Measurements from ENCODE around the gene DMTF1.
"Not testable (repeated sequence)": the region's sequence is repeated elsewhere in the genome, so short reads cannot be mapped to it uniquely, and the experiment has no call there.

Gene DMTF1

DNA sequence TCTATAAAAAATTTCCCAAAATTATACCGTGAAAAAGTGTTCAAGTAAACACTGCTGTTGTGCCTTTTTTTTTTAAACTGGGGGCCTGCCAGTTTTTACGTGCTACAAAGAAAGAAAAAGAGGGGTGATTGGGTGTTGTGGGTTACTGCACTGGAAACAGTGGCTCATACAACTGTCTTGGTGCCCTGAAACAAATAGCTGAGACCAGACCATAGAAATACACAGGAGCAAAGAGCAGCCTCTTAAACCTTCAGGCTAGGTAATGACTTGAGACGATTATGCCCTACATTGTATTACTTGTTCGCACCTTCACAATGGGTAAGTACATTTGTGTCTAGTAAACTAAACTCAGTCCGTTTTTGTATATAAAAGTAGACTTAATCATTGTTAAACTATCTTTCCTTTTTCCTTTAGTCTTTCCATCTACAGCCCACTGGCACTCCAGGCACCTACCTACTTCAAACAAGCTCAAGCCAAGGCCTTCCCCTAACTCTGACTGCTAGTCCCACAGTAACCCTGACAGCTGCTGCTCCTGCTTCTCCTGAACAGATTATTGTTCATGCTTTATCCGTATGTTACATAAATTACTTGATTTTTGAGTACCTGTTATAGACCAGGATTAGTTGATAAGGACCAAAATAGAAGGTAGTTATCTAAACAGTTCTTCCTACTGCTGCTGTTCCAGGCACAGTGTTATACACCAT, 40.7 kb downstream of the DMTF1 start:
- intact Hi-C loops (cut with micrococcal nuclease) = no loop called here
- no peak overlapping the region for H3K4me3 Mint-ChIP-seq
- no peaks in the 10 kb centered on the region for H3K27me3 Mint-ChIP-seq
- no peak overlapping the region for H3K27ac Mint-ChIP-seq
- H3K36me3 Mint-ChIP-seq (ENCODE audit: low read depth) = peaks cover 67% of the 10 kb centered on the region
- H3K4me1 Mint-ChIP-seq (ENCODE audit: low read depth) = no peaks in the 10 kb centered on the region
- H3K9me3 Mint-ChIP-seq = no peaks in the 10 kb centered on the region

- intact Hi-C loops (cut with micrococcal nuclease) = no loop called here
- no peak overlapping the region for H3K27ac Mint-ChIP-seq
- no peaks in the 10 kb centered on the region for H3K9me3 Mint-ChIP-seq
- H3K4me3 Mint-ChIP-seq = no peak overlapping the region
- H3K4me1 Mint-ChIP-seq (ENCODE audit: low read depth) = no peaks in the 10 kb centered on the region
- H3K36me3 Mint-ChIP-seq (ENCODE audit: low read depth) = peaks cover 62% of the 10 kb centered on the region
- H3K27me3 Mint-ChIP-seq = no peaks in the 10 kb centered on the region
Measured at GRCh38 chr7:87193912-87194311, 41.7 kb downstream of the DMTF1 start.

- Mint-ChIP-seq H3K27me3 (no peaks in the 10 kb centered on the region), H3K4me1 (ENCODE audit: low read depth) (peaks cover 21% of the 10 kb centered on the region)
- intact Hi-C loops (cut with micrococcal nuclease) = loop anchor here (5.0 kb wide), 1 partner anchor 37 kb away; no protein-coding TSS in a partner anchor
Measured at GRCh38 chr7:87199241-87199640, 47.0 kb downstream of the DMTF1 start.

GRCh38 chr7:87199700-87200450, 47.6 kb downstream of the DMTF1 start:
- Mint-ChIP-seq H3K27me3 (no peaks in the 10 kb centered on the region), H3K4me3 (no peak overlapping the region), H3K4me1 (ENCODE audit: low read depth) (peaks cover 23% of the 10 kb centered on the region), H3K36me3 (ENCODE audit: low read depth) (peaks cover 65% of the 10 kb centered on the region), H3K27ac (no peak overlapping the region), H3K9me3 (peaks cover 8% of the 10 kb centered on the region)
- intact Hi-C loops (cut with micrococcal nuclease) = loop anchor here (5.0 kb wide), 1 partner anchor 38 kb away; no protein-coding TSS in a partner anchor

More at GRCh38 chr7:87199241-87199640, 47.0 kb downstream of the DMTF1 start:
- peaks cover 5% of the 10 kb centered on the region for H3K9me3 Mint-ChIP-seq
- no peak overlapping the region for H3K27ac Mint-ChIP-seq
- no peak overlapping the region for H3K4me3 Mint-ChIP-seq
- peaks cover 66% of the 10 kb centered on the region for H3K36me3 Mint-ChIP-seq (ENCODE audit: low read depth)

DNA sequence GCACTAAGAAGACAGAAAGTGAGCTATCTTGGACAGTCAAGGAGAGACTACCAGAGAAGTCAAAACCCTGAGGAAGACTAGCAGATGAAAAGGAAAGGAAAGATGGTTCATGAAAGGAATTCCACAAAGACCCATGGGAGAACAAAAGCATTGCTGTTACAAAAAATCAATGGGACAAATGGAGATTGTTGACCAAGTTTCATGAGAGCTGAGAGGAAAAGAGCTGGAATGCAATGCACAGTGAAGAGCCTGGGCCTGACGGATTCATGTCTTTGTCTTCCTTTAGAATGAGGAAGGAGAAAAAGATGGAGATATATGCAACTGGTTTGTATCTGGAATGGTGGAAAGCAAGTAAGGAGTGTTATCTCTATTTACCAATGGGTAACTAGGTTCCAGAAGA, 50.0 kb downstream of the DMTF1 start:
- no peak overlapping the region for H3K4me3 Mint-ChIP-seq
- intact Hi-C loops (cut with micrococcal nuclease) = no loop called here
- H3K4me1 Mint-ChIP-seq (ENCODE audit: low read depth) = peaks cover 23% of the 10 kb centered on the region
- no peaks in the 10 kb centered on the region for H3K27me3 Mint-ChIP-seq
- H3K9me3 Mint-ChIP-seq = peaks cover 25% of the 10 kb centered on the region
- peaks cover 65% of the 10 kb centered on the region for H3K36me3 Mint-ChIP-seq (ENCODE audit: low read depth)
- H3K27ac Mint-ChIP-seq = no peak overlapping the region

GRCh38 chr7:87202705-87203104, 50.5 kb downstream of the DMTF1 start:
- Mint-ChIP-seq H3K36me3 (ENCODE audit: low read depth) (peaks cover 62% of the 10 kb centered on the region), H3K4me3 (no peak overlapping the region), H3K27ac (no peak overlapping the region), H3K27me3 (no peaks in the 10 kb centered on the region), H3K4me1 (ENCODE audit: low read depth) (peaks cover 24% of the 10 kb centered on the region), H3K9me3 (peaks cover 25% of the 10 kb centered on the region)
- intact Hi-C loops (cut with micrococcal nuclease) = no loop called here

GRCh38 chr7:87203929-87204328, 51.7 kb downstream of the DMTF1 start:
- Mint-ChIP-seq H3K9me3 (peaks cover 25% of the 10 kb centered on the region), H3K36me3 (ENCODE audit: low read depth) (peaks cover 65% of the 10 kb centered on the region), H3K4me1 (ENCODE audit: low read depth) (peaks cover 29% of the 10 kb centered on the region)
- H3K27me3 Mint-ChIP-seq; H3K4me3 Mint-ChIP-seq; intact Hi-C loops (cut with micrococcal nuclease); H3K27ac Mint-ChIP-seq: not testable (repeated sequence)

DNA sequence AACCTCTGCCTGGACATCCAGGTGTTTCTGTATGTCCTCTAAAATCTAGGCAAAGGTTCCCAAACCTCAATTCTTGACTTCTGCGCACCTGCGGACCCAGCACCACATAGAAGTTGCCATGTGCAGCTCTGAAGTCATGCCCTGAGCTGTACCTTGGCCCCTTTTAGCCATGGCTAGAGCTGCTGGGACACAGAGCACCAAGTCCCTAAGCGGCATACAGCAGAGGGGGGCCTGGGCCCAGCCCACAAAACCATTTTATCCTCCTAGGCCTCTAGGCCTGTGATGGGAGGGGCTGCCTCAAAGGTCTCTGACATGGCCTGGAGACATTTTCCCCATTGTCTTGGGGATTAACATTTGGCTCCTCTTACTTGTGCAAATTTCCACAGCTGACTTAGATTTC, 52.7 kb downstream of the DMTF1 start:
- no peaks in the 10 kb centered on the region for H3K27me3 Mint-ChIP-seq
- intact Hi-C loops (cut with micrococcal nuclease) = no loop called here
- H3K9me3 Mint-ChIP-seq = peaks cover 25% of the 10 kb centered on the region
- peaks cover 34% of the 10 kb centered on the region for H3K4me1 Mint-ChIP-seq (ENCODE audit: low read depth)
- peaks cover 65% of the 10 kb centered on the region for H3K36me3 Mint-ChIP-seq (ENCODE audit: low read depth)
- no peak overlapping the region for H3K27ac Mint-ChIP-seq
- no peak overlapping the region for H3K4me3 Mint-ChIP-seq

DNA sequence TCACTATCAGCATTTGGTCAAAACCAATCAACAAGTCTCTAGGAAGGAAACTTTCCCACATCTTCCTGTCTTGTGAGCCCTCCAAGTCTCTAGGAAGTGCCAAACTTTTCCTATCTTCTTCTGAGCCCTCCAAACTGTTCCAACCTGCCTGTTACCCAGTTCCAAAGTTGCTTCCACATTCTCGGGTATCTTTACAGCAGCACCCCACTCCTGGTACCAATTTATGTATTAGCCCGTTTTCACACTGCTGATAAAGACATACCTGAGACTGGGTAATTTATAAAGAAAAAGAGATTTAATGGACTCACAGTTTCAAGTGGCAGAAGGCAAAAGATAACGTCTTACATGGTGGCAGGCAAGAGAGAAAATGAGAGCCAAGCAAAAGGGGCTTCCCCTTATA, 53.4 kb downstream of the DMTF1 start:
- H3K4me1 Mint-ChIP-seq (ENCODE audit: low read depth) = peaks cover 33% of the 10 kb centered on the region
- H3K27ac Mint-ChIP-seq = not testable (repeated sequence)

GRCh38 chr7:87206361-87206760, 54.1 kb downstream of the DMTF1 start:
- peaks cover 33% of the 10 kb centered on the region for H3K4me1 Mint-ChIP-seq (ENCODE audit: low read depth)

More for the DNA sequence above, 53.4 kb downstream of the DMTF1 start:
- Mint-ChIP-seq H3K36me3 (ENCODE audit: low read depth) (peaks cover 63% of the 10 kb centered on the region), H3K9me3 (peaks cover 25% of the 10 kb centered on the region)
- H3K4me3 Mint-ChIP-seq; intact Hi-C loops (cut with micrococcal nuclease); H3K27me3 Mint-ChIP-seq: not testable (repeated sequence)

DNA sequence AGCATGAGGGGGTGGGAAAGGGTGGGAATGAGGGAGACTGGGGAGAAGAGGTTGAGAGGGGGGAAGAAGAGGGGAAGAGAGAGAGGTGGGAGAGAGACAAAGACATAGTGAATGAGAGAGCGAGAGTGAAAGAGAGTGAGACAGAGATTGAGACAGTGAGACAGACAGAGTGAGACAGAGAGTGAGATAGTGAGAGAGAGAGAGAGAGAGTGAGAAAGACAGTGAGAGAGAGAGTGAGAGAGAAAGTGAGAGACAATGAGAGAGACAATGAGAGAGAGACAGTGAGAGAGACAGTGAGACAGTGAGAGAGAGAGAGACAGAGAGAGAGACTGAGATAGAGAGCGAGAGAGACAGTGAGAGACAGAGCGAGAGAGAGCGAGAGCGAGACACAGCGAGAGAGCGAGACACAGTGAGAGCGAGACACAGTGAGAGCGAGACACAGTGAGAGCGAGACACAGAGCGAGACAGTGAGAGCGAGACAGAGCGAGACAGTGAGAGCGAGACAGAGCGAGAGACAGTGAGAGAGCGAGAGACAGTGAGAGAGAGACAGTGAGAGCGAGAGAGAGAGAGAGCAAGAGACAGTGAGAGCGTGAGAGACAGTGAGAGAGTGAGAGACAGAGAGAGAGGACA, 57.2 kb downstream of the DMTF1 start:
- no peak overlapping the region for H3K4me3 Mint-ChIP-seq
- intact Hi-C loops (cut with micrococcal nuclease) = no loop called here
- peak overlapping the region; percentile 1 for H3K27ac Mint-ChIP-seq
- H3K27me3 Mint-ChIP-seq = no peaks in the 10 kb centered on the region
- peaks cover 57% of the 10 kb centered on the region for H3K36me3 Mint-ChIP-seq (ENCODE audit: low read depth)
- peaks cover 38% of the 10 kb centered on the region for H3K4me1 Mint-ChIP-seq (ENCODE audit: low read depth)
- peaks cover 19% of the 10 kb centered on the region for H3K9me3 Mint-ChIP-seq

More at GRCh38 chr7:87206361-87206760, 54.1 kb downstream of the DMTF1 start:
- peaks cover 60% of the 10 kb centered on the region for H3K36me3 Mint-ChIP-seq (ENCODE audit: low read depth)
- H3K27me3 Mint-ChIP-seq = no peaks in the 10 kb centered on the region
- H3K4me3 Mint-ChIP-seq = no peak overlapping the region
- peaks cover 25% of the 10 kb centered on the region for H3K9me3 Mint-ChIP-seq
- intact Hi-C loops (cut with micrococcal nuclease) = no loop called here
- no peak overlapping the region for H3K27ac Mint-ChIP-seq

DNA sequence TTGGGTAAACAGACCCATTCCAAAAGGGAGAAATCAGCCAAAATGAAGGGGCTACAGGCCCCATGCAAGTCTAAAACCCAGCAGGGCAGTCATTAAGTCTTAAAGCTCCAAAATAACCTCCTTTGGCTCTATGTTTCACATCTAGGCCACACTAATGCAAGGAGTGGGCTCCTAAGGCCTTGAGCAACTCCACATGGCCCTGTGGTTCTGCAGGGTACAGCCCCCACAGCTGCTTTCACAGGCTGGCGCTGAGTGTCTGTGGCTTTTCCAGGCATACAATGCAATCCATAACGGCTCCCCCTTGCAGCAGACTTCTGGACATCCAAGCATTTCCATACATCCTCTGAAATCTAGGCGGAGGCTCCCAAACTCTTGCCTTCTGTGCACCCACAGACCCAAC, 58.3 kb downstream of the DMTF1 start:
- Mint-ChIP-seq H3K27me3 (no peaks in the 10 kb centered on the region), H3K4me1 (ENCODE audit: low read depth) (peaks cover 41% of the 10 kb centered on the region), H3K4me3 (no peak overlapping the region), H3K36me3 (ENCODE audit: low read depth) (peaks cover 49% of the 10 kb centered on the region), H3K27ac (no peak overlapping the region), H3K9me3 (peaks cover 11% of the 10 kb centered on the region)
- intact Hi-C loops (cut with micrococcal nuclease) = loop anchor here (10.0 kb wide), 1 partner anchor 134 kb away; the partner anchor contains the start of gene CROT

GRCh38 chr7:87212498-87212897, 60.2 kb downstream of the DMTF1 start:
- H3K4me1 Mint-ChIP-seq (ENCODE audit: low read depth) = peaks cover 50% of the 10 kb centered on the region
- no peaks in the 10 kb centered on the region for H3K9me3 Mint-ChIP-seq
- H3K4me3 Mint-ChIP-seq = no peak overlapping the region
- H3K36me3 Mint-ChIP-seq (ENCODE audit: low read depth) = peaks cover 38% of the 10 kb centered on the region
- peak overlapping the region; percentile 57 for H3K27ac Mint-ChIP-seq
- no peaks in the 10 kb centered on the region for H3K27me3 Mint-ChIP-seq
- intact Hi-C loops (cut with micrococcal nuclease) = loop anchor here (10.0 kb wide), 1 partner anchor 132 kb away; the partner anchor contains the start of gene CROT

DNA sequence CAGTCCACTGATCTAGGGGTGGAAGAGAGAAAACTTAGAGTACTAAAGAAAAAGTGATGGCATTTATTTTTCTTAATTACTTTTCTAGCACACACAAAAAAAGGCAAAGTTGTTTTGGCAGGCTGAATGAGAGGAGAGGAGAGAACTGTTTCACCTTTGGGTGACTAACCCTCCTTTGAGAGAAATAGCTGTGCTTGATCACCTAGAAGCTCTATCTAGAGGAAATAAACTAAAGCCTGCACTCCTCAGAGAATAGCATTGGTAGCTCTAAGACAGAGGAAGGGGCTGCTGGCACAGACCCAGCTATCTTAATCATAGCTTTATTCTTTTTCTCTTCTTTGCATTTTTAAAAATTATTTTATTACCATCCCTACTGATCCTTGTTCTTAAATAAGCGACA, 61.0 kb downstream of the DMTF1 start:
- Mint-ChIP-seq H3K27me3 (no peaks in the 10 kb centered on the region), H3K36me3 (ENCODE audit: low read depth) (peaks cover 31% of the 10 kb centered on the region), H3K27ac (peak overlapping the region; percentile 57), H3K4me1 (ENCODE audit: low read depth) (peaks cover 50% of the 10 kb centered on the region), H3K9me3 (no peaks in the 10 kb centered on the region), H3K4me3 (no peak overlapping the region)
- intact Hi-C loops (cut with micrococcal nuclease) = loop anchor here (10.0 kb wide), 1 partner anchor 132 kb away; the partner anchor contains the start of gene CROT
